ENCODE results near the gene CMTM7.

- no peak for TF ChIP-seq POLR2A (IDR thresholded peaks at IDR 0.05)
- TF ChIP-seq CTCF (IDR thresholded peaks at IDR 0.05): no peak
Observed at GRCh38 chr3:32404714-32405113, 13.1 kb downstream of the CMTM7 start.
